HEK293 (cell line): Measurements from ENCODE around the gene LCN10.

Experiments
- ZBTB26 ChIP-seq: fragments of 450-650 bp; formaldehyde crosslinking; optimal IDR thresholded peaks from 2 replicates; pipeline ENCODE3; 2016; ENCODE audit warnings: missing biosample characterization, mild to moderate bottlenecking, missing genetic modification characterization
- ZSCAN18 ChIP-seq: fragments of 450-650 bp; formaldehyde crosslinking; IDR thresholded peaks from 2 replicates; pipeline ENCODE4 v1.5.1; 2016; ENCODE audit warnings: missing biosample characterization, missing genetic modification characterization
- TF ChIP-seq, protein P1 (sequence below): fragments of 450-650 bp; formaldehyde crosslinking; IDR thresholded peaks from 2 replicates; pipeline ENCODE4 v1.5.1; 2016; ENCODE audit warnings: missing biosample characterization, missing genetic modification characterization
- TF ChIP-seq, protein P2 (sequence below): fragments of 450-650 bp; IDR thresholded peaks from 2 replicates; pipeline ENCODE4 v1.5.1; 2018; ENCODE audit warnings: missing biosample characterization, missing genetic modification characterization

DNA sequence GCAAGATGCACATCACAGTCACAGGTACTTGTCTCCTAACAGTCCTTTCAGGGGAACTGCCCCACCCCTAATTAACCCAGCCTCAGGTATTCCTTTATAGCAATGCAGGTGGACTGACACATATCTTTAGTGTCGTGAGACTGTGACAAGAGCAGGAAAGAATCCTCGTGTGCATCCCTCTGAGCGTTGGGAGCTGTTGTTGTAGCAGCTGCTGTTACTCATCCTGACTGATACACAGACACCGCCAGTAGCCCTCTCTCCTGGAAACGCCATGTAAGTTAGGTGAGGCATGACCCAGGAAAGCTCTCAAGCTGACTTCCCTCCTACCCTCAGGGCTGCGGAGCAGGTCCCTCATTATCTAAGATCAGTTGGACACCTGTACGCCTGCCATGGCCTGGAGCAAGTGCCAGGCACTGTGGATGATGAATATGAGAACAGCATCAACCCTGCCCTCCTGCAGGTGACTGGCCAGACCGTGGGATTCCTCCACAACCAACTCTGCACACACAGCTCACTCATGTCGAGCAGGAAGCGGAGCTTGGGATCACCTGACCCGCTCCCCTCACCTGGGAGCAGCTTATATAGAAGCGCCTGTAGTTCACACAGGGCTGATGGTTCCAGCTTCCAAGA lies 31.8 kb upstream of the LCN10 start:
- TF ChIP-seq ZSCAN18 (tag by site-specific recombination) (no peak), ZBTB26 (no peak)
- TF ChIP-seq, protein P1, sequence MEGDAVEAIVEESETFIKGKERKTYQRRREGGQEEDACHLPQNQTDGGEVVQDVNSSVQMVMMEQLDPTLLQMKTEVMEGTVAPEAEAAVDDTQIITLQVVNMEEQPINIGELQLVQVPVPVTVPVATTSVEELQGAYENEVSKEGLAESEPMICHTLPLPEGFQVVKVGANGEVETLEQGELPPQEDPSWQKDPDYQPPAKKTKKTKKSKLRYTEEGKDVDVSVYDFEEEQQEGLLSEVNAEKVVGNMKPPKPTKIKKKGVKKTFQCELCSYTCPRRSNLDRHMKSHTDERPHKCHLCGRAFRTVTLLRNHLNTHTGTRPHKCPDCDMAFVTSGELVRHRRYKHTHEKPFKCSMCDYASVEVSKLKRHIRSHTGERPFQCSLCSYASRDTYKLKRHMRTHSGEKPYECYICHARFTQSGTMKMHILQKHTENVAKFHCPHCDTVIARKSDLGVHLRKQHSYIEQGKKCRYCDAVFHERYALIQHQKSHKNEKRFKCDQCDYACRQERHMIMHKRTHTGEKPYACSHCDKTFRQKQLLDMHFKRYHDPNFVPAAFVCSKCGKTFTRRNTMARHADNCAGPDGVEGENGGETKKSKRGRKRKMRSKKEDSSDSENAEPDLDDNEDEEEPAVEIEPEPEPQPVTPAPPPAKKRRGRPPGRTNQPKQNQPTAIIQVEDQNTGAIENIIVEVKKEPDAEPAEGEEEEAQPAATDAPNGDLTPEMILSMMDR, result no peak
- TF ChIP-seq, protein P2, sequence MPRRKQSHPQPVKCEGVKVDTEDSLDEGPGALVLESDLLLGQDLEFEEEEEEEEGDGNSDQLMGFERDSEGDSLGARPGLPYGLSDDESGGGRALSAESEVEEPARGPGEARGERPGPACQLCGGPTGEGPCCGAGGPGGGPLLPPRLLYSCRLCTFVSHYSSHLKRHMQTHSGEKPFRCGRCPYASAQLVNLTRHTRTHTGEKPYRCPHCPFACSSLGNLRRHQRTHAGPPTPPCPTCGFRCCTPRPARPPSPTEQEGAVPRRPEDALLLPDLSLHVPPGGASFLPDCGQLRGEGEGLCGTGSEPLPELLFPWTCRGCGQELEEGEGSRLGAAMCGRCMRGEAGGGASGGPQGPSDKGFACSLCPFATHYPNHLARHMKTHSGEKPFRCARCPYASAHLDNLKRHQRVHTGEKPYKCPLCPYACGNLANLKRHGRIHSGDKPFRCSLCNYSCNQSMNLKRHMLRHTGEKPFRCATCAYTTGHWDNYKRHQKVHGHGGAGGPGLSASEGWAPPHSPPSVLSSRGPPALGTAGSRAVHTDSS (tag by site-specific recombination), result no peak
